HepG2 (cell line): ENCODE data around the gene TMEM182.

Experiments
- CTCF ChIP-seq: sonication (generic); formaldehyde crosslinking; IDR thresholded peaks from 2 replicates; pipeline ENCODE4 v1.5.0; 2020; ENCODE audit warnings: mild to moderate bottlenecking, missing genetic modification reagents, moderate library complexity
- DPF2 ChIP-seq: sonication (generic); formaldehyde crosslinking; IDR thresholded peaks from 2 replicates; pipeline ENCODE4 v1.4.0; 2020; ENCODE audit warnings: mild to moderate bottlenecking, low read depth, missing genetic modification reagents, borderline replicate concordance
- POLR2AphosphoS2 ChIP-seq: IDR thresholded peaks from 2 replicates; pipeline ENCODE4 v1.6.1; 2011; ENCODE audit warnings: low read depth, low read length, improper control_type of control experiment

GRCh38 chr2:102852867-102853266 lies 91.0 kb downstream of the TMEM182 start:
- no peak for TF ChIP-seq CTCF (CRISPR knock-in tag)
- TF ChIP-seq POLR2AphosphoS2: no peak
- TF ChIP-seq DPF2: no peak
